Tibial nerve (tissue), 4 donors: ENCODE data around the gene C14orf180.

Experiments used
- CTCF ChIP-seq, 5 experiments: fragments of 200-600 bp in 3 of 5; fragments of 450-650 bp in 2 of 5; sonication (generic) in 3 of 5; IDR thresholded peaks; one replicate each; pipeline ENCODE4 v1.5.1; 2016 to 2019; ENCODE audit warnings: antibody characterized with exemption in 5 of 5, mild to moderate bottlenecking in 3 of 5, moderate library complexity in 2 of 5
- EP300 ChIP-seq, 2 donors: sonication (generic); formaldehyde crosslinking; IDR thresholded peaks; one replicate each; pipeline ENCODE4 v1.6.1; 2017; ENCODE audit warnings: antibody characterized with exemption in 2 of 2, mild to moderate bottlenecking in 1 of 2

DNA sequence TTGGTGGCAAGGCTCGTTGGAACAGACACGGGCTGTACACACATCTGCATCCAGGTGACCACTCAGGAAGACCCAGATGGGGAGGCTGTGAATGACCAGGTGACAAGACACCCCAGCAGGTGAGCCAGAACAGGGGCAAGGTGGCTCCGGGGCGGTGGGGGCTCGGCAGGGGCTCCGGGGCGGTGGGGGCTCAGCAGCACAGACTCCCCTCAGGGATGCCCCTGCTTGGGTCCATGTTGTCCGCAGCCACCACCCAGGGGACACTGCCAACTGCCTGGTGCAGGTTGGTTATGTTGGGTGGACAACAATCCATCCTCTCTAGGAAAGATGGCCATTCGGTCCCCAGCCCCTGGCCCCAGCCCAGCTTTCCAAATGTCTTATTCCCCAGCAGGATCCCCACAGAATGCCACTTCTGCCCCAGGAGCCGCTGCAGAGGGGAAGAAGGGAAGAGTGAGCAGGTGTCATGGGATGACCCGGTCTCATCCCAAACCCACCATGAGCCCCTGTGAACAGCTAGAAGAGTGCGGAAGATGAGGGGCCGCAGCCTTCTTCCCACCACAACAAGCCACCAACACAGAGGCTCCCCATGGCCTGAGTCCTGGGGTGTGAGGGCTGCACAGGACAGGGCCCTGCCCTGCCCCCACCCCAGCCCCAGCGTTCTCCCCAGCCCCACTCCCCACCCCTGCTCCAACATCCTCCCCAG lies 31.4 kb upstream of the C14orf180 start:
- TF ChIP-seq CTCF (IDR thresholded peaks at IDR 0.05): no peak
- TF ChIP-seq EP300 (IDR thresholded peaks at IDR 0.05): no peak
